Adrenal gland (tissue), 5 donors: ENCODE data around the gene AURKB.
"Not testable (repeated sequence)": the region's sequence is repeated elsewhere in the genome, so short reads cannot be mapped to it uniquely, and the experiment has no call there.

Source experiments
- POLR2A ChIP-seq, 2 donors: fragments of 450-650 bp; IDR thresholded peaks; one replicate each; pipeline ENCODE4 v1.6.1; 2017; ENCODE audit warnings: antibody characterized with exemption in 2 of 2, mild to moderate bottlenecking in 2 of 2, moderate library complexity in 1 of 2
- TF ChIP-seq, protein P1 (sequence below), 6 experiments: fragments of 450-650 bp in 4 of 6; fragments of 200-600 bp in 2 of 6; sonication (generic) in 1 of 6; IDR thresholded peaks; 1 replicate in 5 of 6; 2 replicates in 1 of 6; pipeline versions ENCODE4 v1.5.1 to v1.8.0; 2016 to 2021; ENCODE audit warnings: antibody characterized with exemption in 6 of 6, mild to moderate bottlenecking in 2 of 6, moderate library complexity in 1 of 6
- donor health status: DM: no; HTN: no; CAD: no.

DNA sequence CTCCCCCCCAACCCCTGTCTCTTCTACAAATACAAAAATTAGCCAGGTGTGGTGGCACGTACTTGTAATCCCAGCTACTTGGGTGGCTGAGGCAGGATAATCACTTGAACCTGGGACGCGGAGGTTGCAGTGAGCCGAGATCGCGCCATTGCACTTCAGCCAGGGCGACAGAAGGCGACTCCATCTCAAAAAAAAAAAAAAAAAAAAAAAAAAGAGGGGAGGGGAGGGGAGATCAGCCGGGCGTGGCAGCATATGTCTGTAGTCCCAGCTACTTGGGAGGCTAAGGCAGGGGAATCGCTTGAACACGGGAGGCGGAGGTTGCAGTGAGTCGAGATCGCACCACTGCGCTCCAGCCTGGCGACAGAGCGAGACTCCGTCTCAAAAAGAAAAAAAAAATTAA is 40.2 kb downstream of the AURKB start:
- TF ChIP-seq, protein P1, sequence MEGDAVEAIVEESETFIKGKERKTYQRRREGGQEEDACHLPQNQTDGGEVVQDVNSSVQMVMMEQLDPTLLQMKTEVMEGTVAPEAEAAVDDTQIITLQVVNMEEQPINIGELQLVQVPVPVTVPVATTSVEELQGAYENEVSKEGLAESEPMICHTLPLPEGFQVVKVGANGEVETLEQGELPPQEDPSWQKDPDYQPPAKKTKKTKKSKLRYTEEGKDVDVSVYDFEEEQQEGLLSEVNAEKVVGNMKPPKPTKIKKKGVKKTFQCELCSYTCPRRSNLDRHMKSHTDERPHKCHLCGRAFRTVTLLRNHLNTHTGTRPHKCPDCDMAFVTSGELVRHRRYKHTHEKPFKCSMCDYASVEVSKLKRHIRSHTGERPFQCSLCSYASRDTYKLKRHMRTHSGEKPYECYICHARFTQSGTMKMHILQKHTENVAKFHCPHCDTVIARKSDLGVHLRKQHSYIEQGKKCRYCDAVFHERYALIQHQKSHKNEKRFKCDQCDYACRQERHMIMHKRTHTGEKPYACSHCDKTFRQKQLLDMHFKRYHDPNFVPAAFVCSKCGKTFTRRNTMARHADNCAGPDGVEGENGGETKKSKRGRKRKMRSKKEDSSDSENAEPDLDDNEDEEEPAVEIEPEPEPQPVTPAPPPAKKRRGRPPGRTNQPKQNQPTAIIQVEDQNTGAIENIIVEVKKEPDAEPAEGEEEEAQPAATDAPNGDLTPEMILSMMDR (IDR thresholded peaks at IDR 0.05) = not testable (repeated sequence)
- TF ChIP-seq POLR2A (IDR thresholded peaks at IDR 0.05) = not testable (repeated sequence)
